GM12865 (cell line): Measurements from ENCODE around the gene CCDC172.

ENCODE experiments used
- DNase-seq: peaks from one replicate; pipeline ENCODE4 v3.0.0; 2010; ENCODE audit warnings: low read depth
- H3K4me3 ChIP-seq: 2 replicates; pipeline ENCODE4 v1.5.1; 2011; ENCODE audit warnings: mild to moderate bottlenecking, low read depth, low read length, control low read depth
- TF ChIP-seq, protein P1 (sequence below): IDR thresholded peaks from 2 replicates; pipeline ENCODE4 v1.5.1; 2011; ENCODE audit warnings: low read length, control low read depth, low read depth, inconsistent platforms; ENCODE audit not compliant: insufficient read depth; ENCODE audit errors: missing control alignments

CCDC172 gene

DNA sequence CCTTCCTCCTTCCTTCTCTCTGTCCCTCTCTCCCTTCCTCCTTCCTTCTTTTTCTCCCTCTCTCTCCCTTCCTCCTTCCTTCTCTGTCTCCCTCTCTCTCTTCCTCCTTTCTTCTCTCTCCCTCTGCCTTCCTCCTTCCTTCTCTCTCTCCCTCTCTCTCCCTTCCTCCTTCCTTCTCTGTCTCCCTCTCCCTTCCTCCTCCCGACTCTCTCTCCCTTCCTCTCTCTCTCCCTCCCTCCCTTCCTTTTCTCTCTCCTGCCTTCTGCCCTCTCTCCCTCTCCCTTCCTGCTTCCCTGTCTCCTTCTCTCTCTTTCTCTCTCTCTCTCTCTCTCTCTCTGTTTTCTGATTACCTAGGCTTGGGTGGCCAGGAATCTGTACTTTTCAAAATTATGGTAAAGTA is 34.6 kb upstream of the CCDC172 start:
- TF ChIP-seq, protein P1, sequence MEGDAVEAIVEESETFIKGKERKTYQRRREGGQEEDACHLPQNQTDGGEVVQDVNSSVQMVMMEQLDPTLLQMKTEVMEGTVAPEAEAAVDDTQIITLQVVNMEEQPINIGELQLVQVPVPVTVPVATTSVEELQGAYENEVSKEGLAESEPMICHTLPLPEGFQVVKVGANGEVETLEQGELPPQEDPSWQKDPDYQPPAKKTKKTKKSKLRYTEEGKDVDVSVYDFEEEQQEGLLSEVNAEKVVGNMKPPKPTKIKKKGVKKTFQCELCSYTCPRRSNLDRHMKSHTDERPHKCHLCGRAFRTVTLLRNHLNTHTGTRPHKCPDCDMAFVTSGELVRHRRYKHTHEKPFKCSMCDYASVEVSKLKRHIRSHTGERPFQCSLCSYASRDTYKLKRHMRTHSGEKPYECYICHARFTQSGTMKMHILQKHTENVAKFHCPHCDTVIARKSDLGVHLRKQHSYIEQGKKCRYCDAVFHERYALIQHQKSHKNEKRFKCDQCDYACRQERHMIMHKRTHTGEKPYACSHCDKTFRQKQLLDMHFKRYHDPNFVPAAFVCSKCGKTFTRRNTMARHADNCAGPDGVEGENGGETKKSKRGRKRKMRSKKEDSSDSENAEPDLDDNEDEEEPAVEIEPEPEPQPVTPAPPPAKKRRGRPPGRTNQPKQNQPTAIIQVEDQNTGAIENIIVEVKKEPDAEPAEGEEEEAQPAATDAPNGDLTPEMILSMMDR: no peak
- DNase-seq: no peak
- no peak overlapping the region for H3K4me3 ChIP-seq

DNA sequence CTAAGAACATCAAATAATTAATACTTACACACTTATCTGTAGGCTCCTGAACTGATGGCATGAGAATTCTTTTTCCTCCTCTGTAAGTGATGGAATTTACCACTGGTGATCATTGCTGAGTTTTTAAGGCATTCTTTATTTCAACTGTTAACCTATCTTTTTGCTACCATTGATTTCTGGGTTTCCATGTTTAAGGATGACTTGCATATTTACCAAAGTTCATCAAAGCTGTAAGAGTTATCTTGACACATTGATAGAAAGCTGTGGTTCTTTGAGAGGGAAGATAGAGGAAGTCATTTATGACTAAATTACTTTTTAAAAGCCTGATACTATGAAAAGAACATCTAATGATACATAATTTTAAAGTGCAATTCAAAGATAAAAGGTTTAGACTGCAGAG is 31.8 kb upstream of the CCDC172 start:
- no peak overlapping the region for H3K4me3 ChIP-seq
- TF ChIP-seq, protein P1: no peak
- no peak for DNase-seq

DNA sequence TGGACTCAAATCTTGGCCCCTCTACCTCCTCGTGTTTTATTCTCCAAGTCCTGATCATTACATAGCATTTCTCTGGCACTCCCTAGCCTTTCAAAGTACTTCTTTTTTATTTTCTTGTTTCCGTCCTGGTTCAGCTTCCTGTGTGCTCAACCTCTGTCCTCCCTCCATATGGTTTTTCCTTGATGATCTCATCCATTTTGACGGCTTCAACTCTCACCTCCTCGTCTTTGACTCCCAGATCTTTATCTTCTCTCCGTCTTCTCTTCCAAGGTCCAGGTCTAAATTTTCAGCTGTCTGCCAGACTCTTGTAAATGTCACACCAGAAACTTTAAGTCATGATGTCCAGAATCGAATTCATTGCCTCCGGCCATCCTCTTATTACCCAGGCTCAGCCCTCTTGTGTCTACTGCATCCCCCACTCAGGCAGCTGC is 27.9 kb upstream of the CCDC172 start:
- DNase-seq: no peak
- TF ChIP-seq, protein P1: no peak
- H3K4me3 ChIP-seq: no peak overlapping the region

DNA sequence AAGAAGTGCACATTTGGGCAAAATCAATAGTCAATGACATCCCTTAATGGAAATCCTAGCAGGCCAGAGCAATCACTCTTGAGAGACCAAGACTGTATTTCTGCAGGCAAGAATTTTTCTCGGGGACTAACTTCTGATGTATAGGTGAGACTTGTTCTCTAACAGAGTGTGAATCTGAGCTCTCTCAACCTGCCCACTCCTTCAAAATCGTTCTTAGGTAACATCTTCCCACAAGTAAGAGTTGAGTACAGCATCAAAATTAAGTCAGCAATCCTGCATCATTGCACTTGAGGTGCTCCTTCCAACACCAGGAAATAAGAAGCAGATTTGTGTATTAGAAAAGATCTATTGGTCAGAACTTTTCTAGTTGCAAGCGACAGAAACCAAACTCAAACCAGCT is 25.7 kb upstream of the CCDC172 start:
- DNase-seq: no peak
- H3K4me3 ChIP-seq: no peak overlapping the region
- TF ChIP-seq, protein P1: no peak

DNA sequence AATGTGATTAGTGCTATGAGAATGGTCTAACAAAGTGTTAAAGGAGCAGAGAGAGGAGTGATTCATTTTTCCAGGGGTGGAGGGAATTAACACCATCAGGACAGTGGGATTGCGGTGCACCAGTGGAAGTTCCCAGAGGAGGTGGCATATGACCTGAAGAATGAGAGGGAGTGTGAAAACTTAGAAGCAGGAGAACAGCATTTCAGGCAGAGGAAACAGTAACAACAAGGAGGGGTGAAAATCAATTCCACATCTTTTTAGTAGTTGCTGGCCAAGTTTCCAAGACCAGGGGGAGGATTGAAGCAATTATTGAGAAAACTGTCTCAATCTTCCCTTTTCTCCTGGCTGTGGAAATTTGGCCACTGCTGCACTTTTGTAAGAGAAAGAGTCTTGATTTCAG is 23.7 kb upstream of the CCDC172 start:
- H3K4me3 ChIP-seq: no peak overlapping the region
- DNase-seq: no peak
- TF ChIP-seq, protein P1: no peak

DNA sequence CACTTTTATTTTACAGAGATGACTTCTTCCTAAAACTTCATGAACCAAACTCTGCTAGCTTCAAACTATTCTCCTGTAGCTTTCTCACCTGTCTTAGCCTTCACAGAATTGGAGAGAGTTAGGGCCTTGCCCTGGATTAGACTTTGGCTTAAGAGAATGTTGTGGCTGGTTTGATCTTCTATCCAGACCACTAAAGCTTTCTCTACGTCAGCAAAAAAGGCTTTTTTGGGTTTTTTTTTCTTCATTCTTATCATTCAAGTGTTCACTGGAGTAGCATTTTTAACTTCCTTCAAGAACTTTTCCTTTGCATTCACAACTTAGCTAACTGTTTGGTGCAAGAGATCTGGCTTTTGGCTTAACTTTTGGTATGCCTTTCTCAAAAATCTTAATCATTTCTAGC is 19.3 kb upstream of the CCDC172 start:
- TF ChIP-seq, protein P1: no peak
- DNase-seq: no peak
- no peak overlapping the region for H3K4me3 ChIP-seq

DNA sequence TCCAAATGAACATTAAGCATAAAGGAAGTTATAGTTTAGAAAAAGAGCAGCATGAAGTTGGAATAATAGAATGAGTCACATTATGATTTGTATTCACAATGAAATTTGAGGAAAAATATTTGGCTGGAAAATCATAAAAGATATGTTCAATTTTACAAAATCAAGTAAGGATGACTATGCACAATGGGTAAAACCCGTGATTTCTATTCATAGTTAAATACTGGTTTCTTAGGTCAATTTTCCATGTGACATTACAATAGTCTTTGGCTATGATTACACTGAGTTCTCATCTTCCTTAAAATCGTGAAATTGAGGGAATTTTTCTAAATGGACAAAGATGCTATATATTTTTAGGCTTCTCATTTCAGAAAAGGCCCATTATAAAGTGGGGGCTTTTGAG is 17.4 kb upstream of the CCDC172 start:
- DNase-seq: no peak
- no peak overlapping the region for H3K4me3 ChIP-seq

More for the DNA sequence above, 17.4 kb upstream of the CCDC172 start:
- TF ChIP-seq, protein P1: no peak
